Endodermal cell (in vitro differentiated cells): ENCODE measurements around the gene LIN7A. TPM values are rescaled to one million over a fixed set of nuclear protein-coding genes. Genes with fewer than 3 reads are reported as not detected.

Source experiments
- DNase-seq: peaks from one replicate; pipeline ENCODE4 v3.0.0-alpha.2; 2017
- H3K27ac ChIP-seq: 2 replicates; pipeline ENCODE4 v1.5.1; 2013; ENCODE audit warnings: mild to moderate bottlenecking, low read depth, low read length, moderate library complexity
- H3K27me3 ChIP-seq: 2 replicates; pipeline ENCODE4 v1.6.1; 2013; ENCODE audit warnings: mild to moderate bottlenecking, low read length, moderate library complexity; ENCODE audit not compliant: insufficient read depth, control insufficient read depth, poor library complexity, severe bottlenecking
- H3K36me3 ChIP-seq: 2 replicates; pipeline ENCODE4 v1.7.0; 2013; ENCODE audit warnings: mild to moderate bottlenecking, low read length, moderate library complexity; ENCODE audit not compliant: control insufficient read depth, insufficient read depth
- H3K4me1 ChIP-seq: one replicate; pipeline ENCODE4 v1.7.0; 2013; ENCODE audit warnings: low read length; ENCODE audit not compliant: control insufficient read depth, insufficient read depth
- H3K4me3 ChIP-seq: 2 replicates; pipeline ENCODE4 v1.5.1; 2013; ENCODE audit warnings: mild to moderate bottlenecking, low read length, moderate library complexity
- H3K9ac ChIP-seq: 2 replicates; pipeline ENCODE4 v1.6.1; 2013; ENCODE audit warnings: mild to moderate bottlenecking, low read length, moderate library complexity; ENCODE audit not compliant: poor library complexity, severe bottlenecking; ENCODE audit errors: extremely low read depth
- H3K9me3 ChIP-seq: 2 replicates; pipeline ENCODE4 v1.6.1; 2013; ENCODE audit warnings: mild to moderate bottlenecking, low read length, moderate library complexity; ENCODE audit not compliant: control insufficient read depth
- H3K27ac Mint-ChIP-seq: 2 replicates; pipeline ENCODE4 v1.8.0; 2020; ENCODE audit warnings: mixed read lengths
- H3K27me3 Mint-ChIP-seq: 2 replicates; pipeline ENCODE4 v1.8.0; 2021; ENCODE audit warnings: mild to moderate bottlenecking, mixed read lengths; ENCODE audit not compliant: insufficient read depth
- H3K36me3 Mint-ChIP-seq: 2 replicates; pipeline ENCODE4 v1.8.0; 2020; ENCODE audit warnings: low read depth, mixed read lengths
- H3K4me1 Mint-ChIP-seq: 2 replicates; pipeline ENCODE4 v1.8.0; 2020; ENCODE audit warnings: mixed read lengths
- H3K4me3 Mint-ChIP-seq: 2 replicates; pipeline ENCODE4 v1.8.0; 2020; ENCODE audit warnings: mild to moderate bottlenecking, moderate library complexity, mixed read lengths
- H3K9me3 Mint-ChIP-seq: 2 replicates; pipeline ENCODE4 v1.8.0; 2020; ENCODE audit warnings: mild to moderate bottlenecking, mixed read lengths
- WGBS, 2 experiments: methylation state at CpG; one replicate each; pipeline versions ENCODE4 v1.1.5 to v1.1.7; 2013; ENCODE audit warnings: missing lambda C conversion rate in 2 of 2, mixed read lengths in 1 of 2; ENCODE audit not compliant: insufficient coverage in 1 of 2, insufficient read length in 1 of 2; 5-methylcytosine and 5-hydroxymethylcytosine counted together
- total RNA-seq, 2 donors: library from RNA; stranded (reverse); fragmentation: NEBNext Ultra II Directional in 1 of 2; extraction: Animal tissue kit (Norgen Biotek cat#: 25700) in 1 of 2; gene quantifications; 2 replicates in 1 of 2; 3 replicates in 1 of 2; pipeline ENCODE4 v1.2.1, GENCODE V29; 2021
- TF ChIP-seq, protein P1 (sequence below): fragments of 200-600 bp; sonication (generic); conservative IDR thresholded peaks from 2 replicates; pipeline ENCODE4 v1.5.0; 2021; ENCODE audit warnings: antibody characterized with exemption, mild to moderate bottlenecking

Gene LIN7A
- total RNA-seq, 2 donors from 2014 or later, result 19.3 to 27.2 TPM

GRCh38 chr12:80846952-80847351, 90.8 kb downstream of the LIN7A start:
- DNase-seq, result no peak
- peaks cover 23% of the 10 kb centered on the region for H3K4me1 Mint-ChIP-seq
- peak overlapping the region; percentile 66 for H3K27ac Mint-ChIP-seq
- no peaks in the 10 kb centered on the region for H3K27me3 Mint-ChIP-seq
- no peak overlapping the region for H3K4me3 ChIP-seq
- H3K27me3 ChIP-seq, result no peaks in the 10 kb centered on the region
- TF ChIP-seq, protein P1, sequence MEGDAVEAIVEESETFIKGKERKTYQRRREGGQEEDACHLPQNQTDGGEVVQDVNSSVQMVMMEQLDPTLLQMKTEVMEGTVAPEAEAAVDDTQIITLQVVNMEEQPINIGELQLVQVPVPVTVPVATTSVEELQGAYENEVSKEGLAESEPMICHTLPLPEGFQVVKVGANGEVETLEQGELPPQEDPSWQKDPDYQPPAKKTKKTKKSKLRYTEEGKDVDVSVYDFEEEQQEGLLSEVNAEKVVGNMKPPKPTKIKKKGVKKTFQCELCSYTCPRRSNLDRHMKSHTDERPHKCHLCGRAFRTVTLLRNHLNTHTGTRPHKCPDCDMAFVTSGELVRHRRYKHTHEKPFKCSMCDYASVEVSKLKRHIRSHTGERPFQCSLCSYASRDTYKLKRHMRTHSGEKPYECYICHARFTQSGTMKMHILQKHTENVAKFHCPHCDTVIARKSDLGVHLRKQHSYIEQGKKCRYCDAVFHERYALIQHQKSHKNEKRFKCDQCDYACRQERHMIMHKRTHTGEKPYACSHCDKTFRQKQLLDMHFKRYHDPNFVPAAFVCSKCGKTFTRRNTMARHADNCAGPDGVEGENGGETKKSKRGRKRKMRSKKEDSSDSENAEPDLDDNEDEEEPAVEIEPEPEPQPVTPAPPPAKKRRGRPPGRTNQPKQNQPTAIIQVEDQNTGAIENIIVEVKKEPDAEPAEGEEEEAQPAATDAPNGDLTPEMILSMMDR, result no peak
- peaks cover 4% of the 10 kb centered on the region for H3K4me1 ChIP-seq
- H3K36me3 ChIP-seq, result no peaks in the 10 kb centered on the region
- H3K4me3 Mint-ChIP-seq, result no peak overlapping the region
- no peak overlapping the region for H3K9ac ChIP-seq
- no peak overlapping the region for H3K27ac ChIP-seq
- no peaks in the 10 kb centered on the region for H3K9me3 ChIP-seq
- whole genome bisulfite sequencing, 2 experiments, result 25 to 40% methylated on average over 1 to 2 of the region's 2 CpGs
- H3K9me3 Mint-ChIP-seq, result no peaks in the 10 kb centered on the region
- peaks cover 4% of the 10 kb centered on the region for H3K36me3 Mint-ChIP-seq

- TF ChIP-seq, protein P1, result no peak
- H3K4me3 ChIP-seq, result no peak overlapping the region
- H3K27ac ChIP-seq, result no peak overlapping the region
- Mint-ChIP-seq H3K27ac (no peak overlapping the region), H3K9me3 (no peaks in the 10 kb centered on the region), H3K27me3 (no peaks in the 10 kb centered on the region), H3K4me3 (no peak overlapping the region), H3K36me3 (peaks cover 4% of the 10 kb centered on the region), H3K4me1 (peaks cover 23% of the 10 kb centered on the region)
- H3K27me3 ChIP-seq, result no peaks in the 10 kb centered on the region
- H3K4me1 ChIP-seq, result peaks cover 4% of the 10 kb centered on the region
- DNase-seq, result no peak
- H3K36me3 ChIP-seq, result no peaks in the 10 kb centered on the region
- 50 to 81% methylated on average over 1 to 4 of the region's 5 CpGs for WGBS, 2 experiments
- H3K9ac ChIP-seq, result no peak overlapping the region
- no peaks in the 10 kb centered on the region for H3K9me3 ChIP-seq
Measured at GRCh38 chr12:80845639-80846038, 92.1 kb downstream of the LIN7A start.

GRCh38 chr12:80843969-80844368, 93.8 kb downstream of the LIN7A start:
- no peak overlapping the region for H3K27ac ChIP-seq
- Mint-ChIP-seq H3K27me3 (no peaks in the 10 kb centered on the region), H3K9me3 (no peaks in the 10 kb centered on the region), H3K36me3 (peaks cover 4% of the 10 kb centered on the region), H3K4me3 (no peak overlapping the region), H3K27ac (no peak overlapping the region), H3K4me1 (peaks cover 17% of the 10 kb centered on the region)
- no peaks in the 10 kb centered on the region for H3K36me3 ChIP-seq
- TF ChIP-seq, protein P1, result no peak
- no peaks in the 10 kb centered on the region for H3K4me1 ChIP-seq
- 60 to 95% methylated on average over 1 of the region's 1 CpG for WGBS, 2 experiments
- no peaks in the 10 kb centered on the region for H3K9me3 ChIP-seq
- no peak overlapping the region for H3K9ac ChIP-seq
- no peaks in the 10 kb centered on the region for H3K27me3 ChIP-seq
- DNase-seq, result no peak
- no peak overlapping the region for H3K4me3 ChIP-seq
